OCI-LY1 (cell line): Measurements from ENCODE around the gene SPOCK1.

Experiments used
- H2AFZ ChIP-seq: fragments of 200-600 bp; sonication (generic), shearing (Covaris generic); 2 replicates; pipeline ENCODE4 v1.6.0; 2014; ENCODE audit warnings: antibody characterized with exemption, mild to moderate bottlenecking, low read length
- H3F3A ChIP-seq: fragments of 200-600 bp; sonication (generic), shearing (Covaris generic); 2 replicates; pipeline ENCODE4 v1.6.0; 2014; ENCODE audit warnings: mild to moderate bottlenecking, antibody characterized with exemption, low read length, moderate library complexity; ENCODE audit not compliant: insufficient read depth
- H3K27ac ChIP-seq: fragments of 200-600 bp; sonication (generic); 2 replicates; pipeline ENCODE4 v1.5.1; 2014; ENCODE audit warnings: low read length, mixed run types, mild to moderate bottlenecking, low read depth; ENCODE audit not compliant: poor library complexity, severe bottlenecking
- H3K27me3 ChIP-seq: fragments of 200-600 bp; sonication (generic); 2 replicates; pipeline ENCODE4 v1.6.0; 2014; ENCODE audit warnings: antibody characterized with exemption, mild to moderate bottlenecking, low read length, moderate library complexity; ENCODE audit not compliant: insufficient read depth
- H3K36me3 ChIP-seq: fragments of 200-600 bp; sonication (generic); 2 replicates; pipeline ENCODE4 v1.6.1; 2014; ENCODE audit warnings: mild to moderate bottlenecking, antibody characterized with exemption, low read length, moderate library complexity, mixed read lengths; ENCODE audit not compliant: insufficient read depth
- H3K4me1 ChIP-seq: fragments of 200-600 bp; sonication (generic); 2 replicates; pipeline ENCODE4 v1.5.1; 2014; ENCODE audit warnings: mild to moderate bottlenecking, low read length, moderate library complexity; ENCODE audit not compliant: insufficient read depth, severe bottlenecking
- H3K4me2 ChIP-seq: fragments of 200-600 bp; sonication (generic), shearing (Covaris generic); 2 replicates; pipeline ENCODE4 v1.6.1; 2014; ENCODE audit warnings: low read length
- H3K4me3 ChIP-seq: fragments of 200-600 bp; sonication (generic); 2 replicates; pipeline ENCODE4 v1.5.1; 2014; ENCODE audit warnings: low read length, low read depth, mild to moderate bottlenecking, mixed read lengths; ENCODE audit not compliant: poor library complexity, severe bottlenecking
- H3K79me2 ChIP-seq: fragments of 200-600 bp; shearing (Covaris generic); 2 replicates; pipeline ENCODE4 v1.6.1; 2016; ENCODE audit warnings: mixed run types, low read length, mixed read lengths; ENCODE audit not compliant: insufficient read depth
- H3K9ac ChIP-seq: fragments of 200-600 bp; sonication (generic), shearing (Covaris generic); 2 replicates; pipeline ENCODE4 v1.6.1; 2014; ENCODE audit warnings: mild to moderate bottlenecking, low read length, mixed read lengths
- H3K9me2 ChIP-seq: fragments of 200-600 bp; sonication (generic), shearing (Covaris generic); 2 replicates; pipeline ENCODE4 v1.6.1; 2014; ENCODE audit warnings: low read depth, mild to moderate bottlenecking, low read length, mixed read lengths
- H3K9me3 ChIP-seq: fragments of 200-600 bp; shearing (Covaris generic); 2 replicates; pipeline ENCODE4 v1.6.1; 2014; ENCODE audit warnings: low read length, mixed read lengths
- H4K20me1 ChIP-seq: fragments of 200-600 bp; sonication (generic), shearing (Covaris generic); 2 replicates; pipeline ENCODE4 v1.6.0; 2016; ENCODE audit warnings: mild to moderate bottlenecking, low read length; ENCODE audit not compliant: insufficient read depth
- CTCF ChIP-seq: fragments of 200-600 bp; sonication (generic), shearing (Covaris generic); IDR thresholded peaks from 2 replicates; pipeline ENCODE4 v1.5.1; 2017; ENCODE audit warnings: mild to moderate bottlenecking, antibody characterized with exemption, low read length, moderate library complexity, mixed read lengths
- EZH2 ChIP-seq: fragments of 200-600 bp; sonication (generic), shearing (Covaris generic); IDR thresholded peaks from 2 replicates; pipeline ENCODE4 v1.8.0; 2017; ENCODE audit warnings: borderline replicate concordance, mixed run types, mild to moderate bottlenecking, antibody characterized with exemption, low read length, moderate library complexity, mixed read lengths

Gene SPOCK1

DNA sequence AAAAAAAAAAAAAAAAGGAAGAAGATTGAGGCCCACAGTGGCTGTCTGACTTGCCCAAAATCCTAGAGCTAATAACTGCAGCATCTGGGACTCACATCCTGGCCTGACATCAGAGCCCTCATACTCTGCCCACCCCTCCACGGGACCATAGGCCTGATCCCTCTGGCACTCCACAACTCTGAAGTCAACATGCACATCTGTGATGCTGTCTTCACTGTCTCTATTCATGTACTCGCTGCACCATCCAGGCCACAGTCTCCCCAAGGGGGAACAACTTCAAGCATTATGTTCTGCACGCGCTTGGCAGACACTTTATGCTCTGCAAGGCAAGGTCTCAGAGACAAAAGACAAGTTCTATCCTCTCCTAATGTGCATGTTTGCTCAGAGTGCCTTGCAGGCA lies 158.2 kb downstream of the SPOCK1 start:
- Histone ChIP-seq H3K4me2 (no peak overlapping the region), H3K79me2 (no peaks in the 10 kb centered on the region), H3K9me2 (no peaks in the 10 kb centered on the region)

DNA sequence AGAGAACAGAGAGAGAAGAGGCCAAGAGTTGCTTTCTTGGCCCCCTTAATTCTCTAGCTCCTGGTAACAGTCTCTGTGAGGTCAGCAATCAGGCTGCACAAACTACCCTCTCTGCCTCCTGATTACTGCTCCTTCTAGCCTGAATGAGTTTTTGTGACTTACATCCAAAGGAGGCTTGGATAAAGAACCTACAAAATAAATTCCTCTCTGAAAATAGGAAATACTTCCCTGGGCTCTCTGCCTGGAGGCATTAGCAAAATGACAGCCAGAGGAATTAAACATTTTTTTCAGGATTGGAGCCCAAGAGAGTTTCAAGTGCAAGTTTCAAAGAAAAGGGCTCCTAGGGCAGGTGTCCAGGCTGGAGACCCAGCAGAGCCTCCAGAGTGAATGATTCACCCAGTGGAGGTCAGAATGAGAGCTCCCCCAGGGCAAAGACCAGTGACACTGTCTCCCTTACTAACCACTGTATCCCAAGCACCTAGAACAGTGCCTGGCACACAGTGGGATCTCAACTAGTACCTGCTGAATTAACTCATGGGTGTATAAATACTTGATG lies 162.5 kb downstream of the SPOCK1 start:
- Histone ChIP-seq H2AFZ (no peak overlapping the region), H3K79me2 (no peaks in the 10 kb centered on the region), H4K20me1 (no peaks in the 10 kb centered on the region), H3K9me2 (no peaks in the 10 kb centered on the region), H3K4me3 (no peak overlapping the region), H3K4me2 (no peak overlapping the region), H3K9me3 (no peaks in the 10 kb centered on the region), H3K9ac (no peak overlapping the region), H3K27me3 (peaks cover 6% of the 10 kb centered on the region; the same call in 1 of the 2 replicates), H3K27ac (no peak overlapping the region), H3K4me1 (no peaks in the 10 kb centered on the region), H3F3A (no peaks in the 10 kb centered on the region), H3K36me3 (no peaks in the 10 kb centered on the region)
- no peak for TF ChIP-seq EZH2
- TF ChIP-seq CTCF = no peak

More for the DNA sequence above, 158.2 kb downstream of the SPOCK1 start:
- no peaks in the 10 kb centered on the region for H3K4me1 ChIP-seq
- H3F3A ChIP-seq = no peaks in the 10 kb centered on the region
- no peaks in the 10 kb centered on the region for H3K36me3 ChIP-seq
- no peaks in the 10 kb centered on the region for H3K27me3 ChIP-seq
- no peaks in the 10 kb centered on the region for H3K9me3 ChIP-seq
- H4K20me1 ChIP-seq = no peaks in the 10 kb centered on the region
- H3K27ac ChIP-seq = no peak overlapping the region
- no peak overlapping the region for H3K4me3 ChIP-seq
- H3K9ac ChIP-seq = no peak overlapping the region
- TF ChIP-seq CTCF = no peak
- no peak for TF ChIP-seq EZH2
- H2AFZ ChIP-seq = no peak overlapping the region

GRCh38 chr5:137336161-137336560 lies 163.0 kb downstream of the SPOCK1 start:
- no peaks in the 10 kb centered on the region for H3F3A ChIP-seq
- H3K9me2 ChIP-seq = no peaks in the 10 kb centered on the region
- no peak overlapping the region for H3K9ac ChIP-seq
- no peaks in the 10 kb centered on the region for H3K9me3 ChIP-seq
- H3K36me3 ChIP-seq = no peaks in the 10 kb centered on the region
- H2AFZ ChIP-seq = no peak overlapping the region
- H3K79me2 ChIP-seq = no peaks in the 10 kb centered on the region
- TF ChIP-seq EZH2 (no peak), CTCF (no peak)
- H3K27ac ChIP-seq = no peak overlapping the region
- H3K4me1 ChIP-seq = no peaks in the 10 kb centered on the region
- no peak overlapping the region for H3K4me2 ChIP-seq
- no peaks in the 10 kb centered on the region for H4K20me1 ChIP-seq
- peaks cover 6% of the 10 kb centered on the region; the same call in 1 of the 2 replicates for H3K27me3 ChIP-seq
- H3K4me3 ChIP-seq = no peak overlapping the region
